ENCODE data around the gene STOML2. TPM values are rescaled to one million over a fixed set of nuclear protein-coding genes. Genes with fewer than 3 reads are reported as not detected.

The STOML2 gene
- total RNA-seq, 1 donor from 2014 or later = 93.4 TPM

DNA sequence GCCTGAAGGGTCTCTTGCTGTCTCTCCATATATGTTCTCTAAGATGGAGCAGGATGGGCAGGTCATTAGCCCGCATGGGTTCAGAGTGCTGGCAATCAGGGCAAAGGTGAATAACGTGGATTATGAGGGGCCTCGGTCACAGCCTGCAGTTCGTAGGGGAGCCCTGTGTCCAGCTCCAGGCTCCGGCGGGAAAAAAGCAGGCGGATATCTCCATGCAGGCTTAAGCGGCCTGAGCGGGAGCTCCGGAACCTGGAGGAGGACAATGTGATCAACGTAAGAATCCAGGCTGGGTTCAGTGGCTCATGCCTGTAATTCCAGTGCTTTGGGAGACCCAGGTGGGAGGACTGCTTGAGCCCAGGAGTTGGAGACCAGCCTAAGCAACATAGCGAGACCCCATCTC, 2.2 kb upstream of the STOML2 start:
- H3K4me3 Mint-ChIP-seq = no peak overlapping the region
- H3K27me3 Mint-ChIP-seq (ENCODE audit: low read depth) = no peaks in the 10 kb centered on the region
- H3K27ac Mint-ChIP-seq = no peak overlapping the region
- no peaks in the 10 kb centered on the region for H3K9me3 Mint-ChIP-seq
- TF ChIP-seq, protein P1, sequence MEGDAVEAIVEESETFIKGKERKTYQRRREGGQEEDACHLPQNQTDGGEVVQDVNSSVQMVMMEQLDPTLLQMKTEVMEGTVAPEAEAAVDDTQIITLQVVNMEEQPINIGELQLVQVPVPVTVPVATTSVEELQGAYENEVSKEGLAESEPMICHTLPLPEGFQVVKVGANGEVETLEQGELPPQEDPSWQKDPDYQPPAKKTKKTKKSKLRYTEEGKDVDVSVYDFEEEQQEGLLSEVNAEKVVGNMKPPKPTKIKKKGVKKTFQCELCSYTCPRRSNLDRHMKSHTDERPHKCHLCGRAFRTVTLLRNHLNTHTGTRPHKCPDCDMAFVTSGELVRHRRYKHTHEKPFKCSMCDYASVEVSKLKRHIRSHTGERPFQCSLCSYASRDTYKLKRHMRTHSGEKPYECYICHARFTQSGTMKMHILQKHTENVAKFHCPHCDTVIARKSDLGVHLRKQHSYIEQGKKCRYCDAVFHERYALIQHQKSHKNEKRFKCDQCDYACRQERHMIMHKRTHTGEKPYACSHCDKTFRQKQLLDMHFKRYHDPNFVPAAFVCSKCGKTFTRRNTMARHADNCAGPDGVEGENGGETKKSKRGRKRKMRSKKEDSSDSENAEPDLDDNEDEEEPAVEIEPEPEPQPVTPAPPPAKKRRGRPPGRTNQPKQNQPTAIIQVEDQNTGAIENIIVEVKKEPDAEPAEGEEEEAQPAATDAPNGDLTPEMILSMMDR (IDR thresholded peaks at IDR 0.05; ENCODE audit: unreplicated experiment) = no peak
- H3K36me3 Mint-ChIP-seq = peaks cover 15% of the 10 kb centered on the region
- DNase-seq (ENCODE audit: low spot score in 2 of 2, unreplicated experiment in 2 of 2) = no peak
- H3K4me1 Mint-ChIP-seq = peaks cover 28% of the 10 kb centered on the region

DNA sequence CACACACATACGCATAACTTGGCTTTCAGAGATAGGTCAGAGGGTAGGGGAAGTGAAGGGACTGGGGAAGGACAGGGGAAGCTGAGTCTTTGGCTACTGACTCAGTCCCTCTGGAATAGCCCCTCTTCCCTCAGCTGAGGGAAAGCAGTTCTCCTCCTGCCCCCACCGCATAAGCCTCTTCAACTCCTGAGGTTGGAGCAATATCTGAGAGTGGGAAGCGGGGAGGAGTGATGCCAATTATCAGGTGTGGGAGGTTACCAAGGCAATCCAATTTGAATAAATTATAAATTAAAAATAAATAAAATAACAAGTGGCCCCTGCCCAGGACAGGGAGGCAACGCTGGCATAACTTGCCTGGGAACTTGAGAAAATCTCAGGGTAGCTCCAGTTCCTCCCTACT, 1.7 kb upstream of the STOML2 start:
- H3K27ac Mint-ChIP-seq = no peak overlapping the region

DNA sequence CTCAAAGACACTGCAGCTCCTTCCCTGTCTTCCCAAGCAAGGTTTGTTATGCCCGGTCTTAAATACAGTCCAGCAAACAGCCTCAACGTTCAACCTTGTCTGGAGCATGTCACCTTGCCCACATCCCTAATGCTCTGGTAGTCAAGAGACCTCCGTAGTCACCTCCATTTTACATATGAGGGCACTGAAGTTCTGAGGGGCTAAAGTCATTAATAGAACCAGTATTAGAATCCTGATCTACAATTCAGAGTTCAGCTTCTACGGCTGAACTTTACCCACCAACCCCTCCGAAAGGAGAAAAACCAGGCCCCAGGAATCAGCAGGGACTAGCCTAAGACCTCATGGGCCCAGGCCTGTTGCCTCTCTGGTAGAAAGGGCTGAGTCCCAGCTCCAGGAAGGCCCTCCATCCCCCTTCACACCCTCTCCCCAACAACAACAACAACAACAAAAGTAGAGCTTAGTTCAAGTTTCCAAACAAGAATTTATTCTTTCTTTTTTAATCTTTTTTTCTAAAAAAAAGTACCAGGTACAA, 795 bp upstream of the STOML2 start:
- TF ChIP-seq, protein P1 (IDR thresholded peaks at IDR 0.05; ENCODE audit: unreplicated experiment) = no peak
- peaks cover 23% of the 10 kb centered on the region for H3K4me1 Mint-ChIP-seq
- peaks cover 18% of the 10 kb centered on the region for H3K36me3 Mint-ChIP-seq
- peak overlapping the region; percentile 98 for H3K4me3 Mint-ChIP-seq
- no peak for DNase-seq (ENCODE audit: low spot score in 2 of 2, unreplicated experiment in 2 of 2)
- H3K9me3 Mint-ChIP-seq = no peaks in the 10 kb centered on the region
- no peaks in the 10 kb centered on the region for H3K27me3 Mint-ChIP-seq (ENCODE audit: low read depth)
- peak overlapping the region; percentile 98 for H3K27ac Mint-ChIP-seq

More for the DNA sequence above, 1.7 kb upstream of the STOML2 start:
- Mint-ChIP-seq H3K36me3 (peaks cover 15% of the 10 kb centered on the region), H3K27me3 (ENCODE audit: low read depth) (no peaks in the 10 kb centered on the region), H3K4me3 (no peak overlapping the region), H3K4me1 (peaks cover 25% of the 10 kb centered on the region), H3K9me3 (no peaks in the 10 kb centered on the region)
- no peak for DNase-seq (ENCODE audit: low spot score in 2 of 2, unreplicated experiment in 2 of 2)
- TF ChIP-seq, protein P1 (IDR thresholded peaks at IDR 0.05; ENCODE audit: unreplicated experiment) = no peak

DNA sequence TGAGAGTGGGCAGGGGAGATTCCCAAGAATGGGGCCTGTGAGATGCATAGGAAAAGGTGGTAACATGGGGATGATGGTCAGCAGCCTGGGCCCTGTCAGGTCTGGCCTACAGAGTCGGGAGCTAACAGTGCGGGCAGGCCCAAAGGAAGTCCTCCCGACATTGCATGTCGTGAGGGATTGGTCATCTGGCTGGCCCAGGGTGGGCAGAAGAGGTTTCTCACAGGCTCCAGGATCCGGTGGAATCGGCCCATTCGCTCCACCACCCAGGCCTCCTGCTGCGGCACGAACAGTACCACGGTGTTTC, 514 bp downstream of the STOML2 start:
- H3K4me3 Mint-ChIP-seq = peak overlapping the region; percentile 98
- no peak for DNase-seq (ENCODE audit: low spot score in 2 of 2, unreplicated experiment in 2 of 2)
- H3K4me1 Mint-ChIP-seq = peaks cover 23% of the 10 kb centered on the region
- H3K36me3 Mint-ChIP-seq = peaks cover 19% of the 10 kb centered on the region
- no peaks in the 10 kb centered on the region for H3K27me3 Mint-ChIP-seq (ENCODE audit: low read depth)
- H3K9me3 Mint-ChIP-seq = no peaks in the 10 kb centered on the region
- peak overlapping the region; percentile 98 for H3K27ac Mint-ChIP-seq
- TF ChIP-seq, protein P1 (IDR thresholded peaks at IDR 0.05; ENCODE audit: unreplicated experiment) = no peak

DNA sequence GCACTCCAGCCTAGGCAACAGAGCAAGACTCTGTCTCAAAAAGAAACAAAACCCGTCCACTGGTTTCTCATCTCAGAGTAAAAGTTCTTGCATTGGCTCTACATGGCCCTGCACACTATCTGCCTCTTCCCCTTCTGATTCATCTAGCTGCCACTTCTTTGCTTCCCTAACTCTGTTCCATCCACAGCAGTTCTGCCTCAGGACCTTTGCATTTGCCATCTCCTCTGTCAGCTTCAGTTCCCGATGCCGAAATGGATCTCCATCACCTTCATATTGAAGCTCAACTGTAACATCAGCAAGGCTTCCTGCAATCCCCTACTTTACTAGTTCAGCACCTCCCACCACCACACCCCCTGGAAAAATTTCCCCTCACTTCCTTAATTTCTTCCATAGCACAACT, 5.4 kb downstream of the STOML2 start:
- H3K27me3 Mint-ChIP-seq (ENCODE audit: low read depth) = no peaks in the 10 kb centered on the region

More for the DNA sequence above, 5.4 kb downstream of the STOML2 start:
- Mint-ChIP-seq H3K9me3 (no peaks in the 10 kb centered on the region), H3K27ac (no peak overlapping the region), H3K36me3 (peaks cover 10% of the 10 kb centered on the region), H3K4me3 (peak overlapping the region; percentile 12), H3K4me1 (peaks cover 25% of the 10 kb centered on the region)
- no peak for DNase-seq (ENCODE audit: low spot score in 2 of 2, unreplicated experiment in 2 of 2)
- TF ChIP-seq, protein P1 (IDR thresholded peaks at IDR 0.05; ENCODE audit: unreplicated experiment) = no peak

All from mesothelial cell of epicardium (in vitro differentiated cells).